ENCODE data around the gene PIK3CD.
"Not testable (repeated sequence)": the region's sequence is repeated elsewhere in the genome, so short reads cannot be mapped to it uniquely, and the experiment has no call there.

Gene PIK3CD

DNA sequence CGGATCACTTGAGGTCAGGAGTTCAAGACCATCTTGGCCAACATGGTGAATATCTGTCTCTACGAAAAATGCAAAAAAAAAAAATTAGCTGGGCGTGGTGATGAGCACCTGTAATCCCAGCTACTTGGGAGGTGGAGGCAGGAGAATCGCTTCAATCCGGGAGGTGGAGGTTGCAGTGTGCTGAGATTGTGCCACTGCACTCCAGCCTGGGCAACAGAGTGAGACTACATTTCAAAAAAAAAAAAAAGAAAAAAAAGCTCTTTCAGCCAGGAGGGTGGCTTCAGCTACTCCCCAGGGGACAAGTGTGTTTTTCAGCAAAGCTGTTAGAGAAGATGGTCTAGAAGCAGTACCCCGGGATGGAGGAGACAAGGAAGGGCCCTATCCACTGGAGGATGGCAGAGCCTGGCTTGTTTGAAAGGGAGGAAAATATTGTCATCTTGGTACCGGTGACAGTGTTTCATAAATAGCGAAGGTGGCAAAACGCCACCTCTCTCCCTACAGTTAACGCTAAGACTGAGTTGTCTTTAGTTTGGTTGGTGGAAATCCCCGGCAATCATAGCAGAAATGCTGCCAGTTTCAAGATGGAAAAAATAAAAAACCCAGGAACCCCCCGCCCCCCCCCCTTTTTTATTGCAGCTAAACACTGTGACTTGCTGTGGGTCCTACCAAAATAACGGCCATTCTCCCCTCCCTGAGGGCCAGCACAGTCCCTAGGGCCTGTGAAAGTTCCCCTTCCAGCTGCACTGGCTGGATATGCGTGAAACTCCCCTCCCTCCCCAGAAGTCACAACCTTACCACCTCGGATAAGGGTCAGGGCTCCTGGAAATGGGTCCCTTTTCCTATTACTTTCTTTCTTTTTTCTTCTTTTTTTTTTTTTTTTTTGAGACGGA, 3.5 kb downstream of the PIK3CD start:
- peak; percentile 40 for DNase-seq

DNA sequence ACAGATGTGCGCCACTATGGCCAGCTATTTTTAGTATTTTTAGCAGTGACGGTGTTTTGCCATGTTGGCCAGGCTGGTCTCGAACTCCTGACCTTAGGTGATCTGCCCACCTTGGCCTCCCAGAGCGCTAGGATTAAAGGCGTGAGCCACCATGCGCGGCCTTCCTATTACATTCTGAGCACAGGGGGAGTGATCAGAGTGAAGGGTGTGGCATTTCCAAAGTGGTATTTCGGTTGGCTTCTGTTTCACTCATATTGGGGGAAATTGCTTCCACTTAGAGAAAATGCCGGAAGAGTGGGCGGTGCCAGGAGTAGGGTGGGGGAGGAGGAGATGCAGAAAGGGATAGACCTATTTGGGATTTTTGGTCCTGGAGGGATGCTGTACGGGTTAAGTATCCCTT, 4.3 kb downstream of the PIK3CD start:
- DNase-seq = no peak

DNA sequence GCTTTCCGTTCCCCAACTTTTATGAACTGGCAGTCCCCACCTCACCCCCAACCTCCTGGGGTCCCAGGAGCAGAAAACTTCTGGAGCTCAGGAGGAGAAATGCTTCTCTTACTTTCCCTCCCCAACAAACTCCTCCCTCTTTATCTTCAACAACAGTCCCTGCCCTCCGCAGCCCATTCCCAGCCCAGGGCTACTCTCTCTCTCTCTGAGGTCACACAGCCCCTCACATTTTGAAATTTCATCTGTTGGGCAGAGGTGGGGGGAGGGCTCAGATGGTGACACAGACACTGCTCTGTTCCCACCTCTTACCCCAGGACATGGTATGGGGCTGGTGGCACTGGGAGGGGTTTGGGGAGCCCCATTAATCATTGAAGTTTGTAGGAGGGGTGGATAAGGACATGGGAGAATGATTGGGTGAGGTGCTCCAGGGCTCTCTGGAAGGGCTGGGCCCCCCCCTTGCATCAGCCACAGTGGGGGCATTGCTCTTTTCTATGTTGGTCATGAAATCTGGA, 6.0 kb downstream of the PIK3CD start:
- DNase-seq = no peak

DNA sequence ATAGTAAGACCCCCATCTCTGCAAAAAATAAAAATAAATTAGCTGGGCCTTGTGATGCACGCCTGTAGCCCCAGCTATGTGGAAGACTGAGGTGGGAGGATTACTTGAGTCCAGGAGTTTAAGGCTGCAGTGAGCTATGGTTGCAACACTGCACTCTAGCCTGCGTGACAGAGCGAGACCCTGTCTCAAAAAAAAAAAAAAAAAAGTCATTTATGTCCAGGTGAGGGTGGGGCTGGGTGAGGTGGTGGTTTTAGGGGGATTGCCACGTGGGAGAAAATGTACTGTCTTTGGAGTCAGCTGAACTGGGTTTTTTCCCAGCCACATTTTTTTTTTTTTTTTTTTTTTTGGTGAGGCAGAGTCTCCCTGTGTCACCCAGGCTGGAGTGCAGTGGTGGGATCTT, 6.7 kb downstream of the PIK3CD start:
- DNase-seq = no peak

DNA sequence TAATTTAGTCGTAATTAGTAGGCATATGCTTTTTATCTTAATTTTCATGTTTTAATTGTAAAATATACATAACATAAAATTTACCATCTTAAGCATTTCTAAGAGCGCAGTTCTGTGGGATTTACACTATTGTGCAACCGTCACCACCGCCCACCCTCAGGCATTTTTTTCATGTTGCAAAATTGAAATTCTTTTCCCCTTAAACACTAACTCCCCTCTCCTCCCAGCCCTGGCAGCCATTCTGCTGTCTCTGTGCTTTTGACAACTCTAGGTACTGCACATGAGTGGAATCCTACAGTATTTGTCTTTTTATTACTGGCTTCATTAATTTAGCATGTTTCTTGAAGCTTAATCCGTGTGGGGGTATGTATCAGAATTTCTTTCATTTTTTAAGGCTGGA, 7.8 kb downstream of the PIK3CD start:
- DNase-seq = no peak

DNA sequence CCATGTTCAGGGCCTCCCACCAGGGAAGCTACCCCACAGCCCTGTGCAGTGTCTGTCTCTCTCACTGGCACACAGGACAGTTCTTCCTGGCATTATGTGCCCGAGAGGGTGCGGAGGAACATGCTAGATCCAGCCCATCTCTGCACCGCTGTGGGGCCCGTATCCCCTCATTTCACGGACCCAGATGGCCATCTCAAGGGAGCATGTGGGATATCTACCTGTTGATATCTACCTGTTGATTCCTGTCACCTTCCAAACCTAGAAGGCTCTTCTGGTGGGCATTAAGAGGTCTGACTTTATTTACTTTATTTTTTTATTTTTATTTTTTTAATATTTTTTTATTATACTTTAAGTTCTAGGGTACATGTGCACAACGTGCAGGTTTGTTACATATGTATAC, 11.7 kb downstream of the PIK3CD start:
- DNase-seq = no peak

DNA sequence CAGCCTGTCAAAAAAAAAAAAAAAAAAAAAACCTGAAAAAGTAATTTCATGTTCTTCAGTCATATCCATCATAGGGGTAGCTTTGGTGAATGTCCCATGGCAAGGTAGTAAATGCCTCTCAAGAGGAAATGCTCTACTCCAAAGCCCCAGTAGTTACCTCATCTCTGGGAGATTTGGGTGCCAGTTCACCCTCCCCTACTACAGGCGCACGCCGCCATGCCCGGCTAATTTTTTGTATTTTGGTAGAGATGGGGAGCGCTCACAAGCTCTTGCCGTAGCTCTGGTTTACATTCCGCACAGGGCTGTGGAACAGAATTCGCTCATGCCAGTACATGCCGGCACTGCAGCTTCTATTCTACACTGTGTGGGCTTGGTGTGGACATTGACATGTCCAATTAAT, 13.7 kb downstream of the PIK3CD start:
- no peak for DNase-seq

DNA sequence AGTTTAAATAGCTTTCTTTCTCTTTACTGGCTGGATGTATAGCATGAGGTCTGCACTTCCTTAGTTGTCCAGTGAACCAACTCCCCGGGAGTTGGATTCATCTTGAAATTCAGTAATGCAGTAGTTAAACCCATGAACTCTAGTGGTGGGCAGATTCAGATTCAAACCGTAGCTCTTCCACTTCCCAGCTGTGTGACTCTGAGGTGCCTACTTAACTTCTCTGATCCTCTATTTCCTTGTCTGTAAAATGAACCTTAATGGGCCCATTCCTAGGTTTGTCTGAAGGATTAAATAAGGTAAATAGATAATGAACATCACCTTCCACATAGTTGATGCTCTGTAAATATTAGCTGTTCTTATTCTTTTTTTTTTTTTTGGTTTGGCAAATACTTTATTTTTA, 16.5 kb downstream of the PIK3CD start:
- DNase-seq = no peak

DNA sequence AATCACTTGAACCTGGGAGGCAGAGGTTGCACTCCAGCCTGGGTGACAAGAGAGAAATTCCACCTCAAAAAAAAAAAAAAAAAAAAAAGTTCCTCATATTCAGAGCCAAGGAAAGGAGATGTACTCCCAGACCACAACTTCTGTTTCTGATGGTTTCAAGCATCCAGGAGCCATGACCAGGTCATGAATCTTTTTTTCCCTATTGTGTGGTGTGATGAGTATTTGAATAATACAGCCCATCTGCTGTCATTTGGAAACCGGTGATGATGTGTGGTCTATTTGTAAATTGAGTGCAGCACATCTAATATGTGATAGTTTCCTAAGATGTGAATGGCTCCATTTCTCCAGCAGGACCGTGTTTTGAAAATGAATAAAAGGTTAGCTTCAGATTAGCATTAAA, 18.6 kb downstream of the PIK3CD start:
- no peak for DNase-seq

DNA sequence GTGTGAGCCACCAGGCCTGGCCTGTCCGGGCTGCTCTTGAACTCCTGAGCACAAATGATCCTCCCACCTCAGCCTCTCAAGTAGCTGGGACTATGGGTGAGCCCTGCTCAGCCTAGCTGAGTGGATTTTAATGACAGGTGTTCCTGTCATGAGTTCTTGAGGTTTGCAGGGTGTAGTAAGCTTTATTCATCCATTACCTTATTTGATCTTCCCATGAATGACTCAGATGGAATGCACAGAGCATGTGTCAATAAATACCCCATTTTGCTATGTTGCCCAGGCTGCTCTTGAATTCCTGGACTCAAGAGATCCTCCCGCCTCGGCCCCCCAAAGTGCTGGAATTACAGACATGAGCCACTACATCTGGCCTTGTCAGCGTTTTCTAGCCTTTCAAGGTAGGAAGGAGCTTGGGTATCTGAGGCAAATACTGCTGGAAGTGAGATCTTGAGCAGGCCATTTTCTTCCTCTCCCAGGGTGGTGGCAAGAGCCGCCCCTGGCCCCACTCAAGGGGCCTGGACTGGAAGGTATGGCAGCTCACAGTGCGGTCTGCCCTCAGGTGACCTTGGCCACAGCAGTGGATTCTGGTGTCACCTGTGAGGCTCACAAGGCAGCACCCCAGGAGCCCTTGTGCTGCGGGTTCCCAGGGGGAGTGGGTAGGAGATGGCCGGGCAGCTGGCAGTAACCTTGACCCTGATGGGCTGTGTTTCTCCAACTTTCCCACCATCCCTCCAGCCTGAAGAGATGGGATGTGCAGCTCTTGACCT, 20.0 kb downstream of the PIK3CD start:
- no peak for DNase-seq

DNA sequence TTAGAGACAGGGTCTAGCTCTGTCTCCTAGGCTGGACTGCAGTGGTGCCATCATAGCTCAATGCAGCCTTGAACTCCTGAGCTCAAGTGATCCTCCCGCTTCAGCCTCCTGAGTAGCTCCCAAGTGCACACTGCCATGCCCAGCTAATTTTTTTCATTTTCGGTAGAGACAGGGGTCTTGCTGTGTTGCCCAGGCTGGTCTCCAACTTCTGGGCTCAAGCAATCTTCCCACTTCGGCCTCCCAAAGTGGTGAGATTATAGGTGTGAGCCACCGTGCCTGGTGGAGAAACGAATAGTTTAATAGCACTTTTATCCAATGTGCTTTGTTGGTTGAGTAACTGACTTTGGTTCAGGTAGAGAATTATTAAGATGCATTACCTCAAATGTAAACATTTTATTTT, 20.9 kb downstream of the PIK3CD start:
- no peak for DNase-seq

DNA sequence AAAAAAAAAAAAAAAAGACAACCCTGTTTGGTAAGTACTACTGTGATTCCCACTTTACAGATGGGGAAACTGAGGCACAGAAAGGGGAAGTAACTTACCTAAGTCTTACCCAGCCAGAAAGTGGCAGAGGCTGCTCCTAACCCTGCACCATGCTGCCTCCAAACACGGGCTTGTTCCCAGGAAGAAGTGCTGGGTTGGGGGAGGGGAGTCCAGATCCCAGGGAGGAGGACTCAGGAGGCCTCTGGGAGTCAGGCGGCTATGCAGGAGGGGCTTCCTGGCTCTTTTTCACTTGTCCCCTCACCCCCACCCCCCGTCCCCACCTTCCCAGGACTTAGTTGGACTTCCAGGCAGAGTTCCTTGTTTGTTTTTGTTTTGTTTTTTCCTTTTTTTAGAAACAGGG, 23.9 kb downstream of the PIK3CD start:
- DNase-seq = no peak

DNA sequence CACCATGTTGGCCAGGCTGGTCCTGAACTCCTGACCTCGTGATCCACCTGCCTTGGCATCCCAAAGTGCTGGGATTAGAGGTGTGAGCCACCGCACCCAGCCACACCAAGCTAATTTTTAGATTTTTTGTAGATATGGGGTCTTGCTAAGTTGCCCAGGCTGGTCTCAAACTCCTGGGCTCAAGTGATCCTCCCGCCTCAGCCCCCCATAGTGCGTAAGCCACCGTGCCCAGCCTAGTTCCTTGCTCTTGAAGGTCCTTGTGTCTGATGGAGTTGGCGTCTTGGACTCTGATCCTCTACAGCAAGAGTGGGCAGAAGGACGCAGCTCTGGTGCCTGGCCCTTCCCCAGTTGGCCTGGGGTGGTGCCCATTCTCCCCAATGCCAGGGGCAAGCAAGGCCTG, 24.6 kb downstream of the PIK3CD start:
- DNase-seq = not testable (repeated sequence)

DNA sequence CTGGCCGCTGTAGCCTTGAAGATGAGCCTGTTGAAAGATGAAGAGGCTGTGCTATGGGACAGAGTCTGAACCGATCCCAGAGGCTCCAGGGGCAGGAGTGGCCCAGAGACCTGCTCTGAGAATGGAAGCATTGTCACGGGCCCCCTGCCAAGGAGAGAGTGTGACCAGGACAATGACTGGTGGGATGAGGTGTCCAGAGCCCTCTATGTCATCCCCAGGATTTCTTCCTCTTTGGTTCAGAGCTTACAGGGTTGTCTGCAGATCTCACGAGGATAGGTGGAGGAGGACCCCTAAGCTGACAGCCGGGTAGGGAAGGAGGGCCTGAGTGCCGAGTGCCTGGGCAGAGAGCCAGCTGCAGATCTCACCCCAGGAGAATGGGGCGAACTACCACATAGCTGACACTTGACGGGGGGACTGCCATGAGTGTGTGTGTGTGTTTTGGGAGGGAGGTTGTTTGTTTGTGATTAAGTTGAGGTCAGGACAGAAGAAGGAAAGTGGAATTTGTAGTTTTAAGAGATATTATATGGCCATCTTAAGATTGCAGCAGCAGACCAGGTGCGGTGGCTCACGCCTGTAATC, 25.4 kb downstream of the PIK3CD start:
- DNase-seq = no peak

DNA sequence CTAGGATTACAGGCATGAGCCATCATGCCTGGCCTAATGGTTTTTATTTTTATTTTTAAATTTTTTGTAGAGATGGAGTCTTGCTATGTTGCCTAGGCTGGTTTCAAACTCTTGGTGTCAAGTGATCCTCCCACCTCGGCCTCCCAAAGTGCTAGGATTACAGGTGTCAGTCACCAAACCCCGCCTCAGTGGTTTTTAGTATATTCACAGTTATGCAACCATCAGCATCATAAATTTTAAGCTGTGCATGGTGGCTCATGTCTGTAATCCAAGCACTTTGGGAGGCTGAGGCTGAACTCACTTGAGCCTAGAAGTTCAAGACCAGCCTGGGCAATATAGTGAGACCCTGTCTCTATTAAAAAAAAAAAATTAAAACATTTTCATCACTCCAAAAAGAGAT, 28.6 kb downstream of the PIK3CD start:
- no peak for DNase-seq

DNA sequence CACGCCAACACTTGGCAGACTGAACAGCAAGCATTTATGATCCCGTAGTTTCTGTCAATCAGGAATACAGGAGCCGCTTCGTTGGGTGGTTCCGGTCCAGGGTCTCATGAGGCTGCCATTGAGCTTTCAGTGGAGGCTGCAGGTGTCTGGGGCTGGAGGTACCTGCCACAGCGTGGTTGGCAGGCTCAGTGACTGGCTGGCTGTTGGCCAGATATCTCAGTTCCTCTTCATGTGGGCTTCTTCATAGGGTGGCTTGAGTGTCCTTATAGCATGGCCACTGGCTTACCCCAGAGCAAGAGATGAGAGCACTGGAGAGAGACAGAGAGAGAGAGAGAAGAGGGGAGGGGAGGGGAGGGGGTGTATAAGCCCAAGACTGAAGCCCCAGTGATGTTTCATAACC, 29.3 kb downstream of the PIK3CD start:
- no peak for DNase-seq

DNA sequence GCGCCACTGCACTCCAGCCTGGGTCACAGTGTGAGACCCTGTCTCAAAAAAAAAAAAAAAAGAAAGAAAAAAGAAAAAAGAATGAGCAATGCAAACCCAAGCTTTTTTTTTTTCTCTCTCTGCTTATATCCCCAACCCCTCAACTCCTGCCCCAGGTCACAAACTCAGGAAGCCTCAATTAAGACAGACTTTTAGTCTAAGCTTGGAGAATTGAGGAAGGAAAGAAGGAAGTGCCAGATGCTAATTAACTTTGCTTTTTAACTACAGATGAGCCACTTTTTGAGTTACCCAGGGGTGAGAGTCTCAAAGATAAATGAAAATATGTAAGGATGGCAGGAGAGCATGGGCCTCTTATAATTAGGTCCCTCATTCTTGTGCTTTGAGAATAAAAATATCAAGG, 33.3 kb downstream of the PIK3CD start:
- DNase-seq = no peak

DNA sequence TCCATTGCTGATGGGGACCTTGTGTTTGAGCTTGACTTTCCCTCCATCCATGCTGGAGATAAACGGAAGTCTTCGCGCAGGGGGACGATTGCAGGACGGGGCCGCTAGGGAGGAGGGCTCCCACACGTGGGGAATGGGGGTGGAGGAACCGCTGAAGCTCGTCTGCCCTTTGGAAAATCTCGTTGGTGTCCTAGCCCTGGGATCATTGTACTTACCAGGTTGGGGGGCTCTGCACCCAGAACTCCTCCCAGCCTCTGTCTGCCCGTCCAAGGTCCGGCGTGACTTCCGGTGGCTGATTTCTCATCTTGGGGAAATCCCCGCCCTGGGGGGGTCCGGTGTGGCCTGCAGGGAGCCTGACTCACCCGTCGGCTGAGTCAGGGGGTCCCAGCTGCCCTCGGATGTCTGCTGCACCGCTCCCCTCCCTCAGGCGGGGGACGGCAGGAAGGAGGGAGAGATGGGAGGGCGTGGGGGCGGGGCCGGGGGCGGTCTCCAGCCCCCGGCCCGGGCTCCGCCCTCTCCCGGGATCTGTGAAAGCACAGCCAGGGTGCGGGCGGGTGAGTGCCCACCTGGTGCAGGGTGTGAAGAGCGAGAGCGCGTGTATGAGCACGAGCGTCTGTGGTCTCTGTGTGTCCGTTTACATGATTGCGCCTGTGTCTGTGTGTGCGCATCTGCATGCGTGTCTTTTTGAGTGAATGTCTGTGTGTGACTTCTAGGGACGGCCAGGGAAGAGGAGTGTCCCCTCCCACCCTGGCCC, 35.8 kb downstream of the PIK3CD start:
- peak; percentile 61 for DNase-seq

DNA sequence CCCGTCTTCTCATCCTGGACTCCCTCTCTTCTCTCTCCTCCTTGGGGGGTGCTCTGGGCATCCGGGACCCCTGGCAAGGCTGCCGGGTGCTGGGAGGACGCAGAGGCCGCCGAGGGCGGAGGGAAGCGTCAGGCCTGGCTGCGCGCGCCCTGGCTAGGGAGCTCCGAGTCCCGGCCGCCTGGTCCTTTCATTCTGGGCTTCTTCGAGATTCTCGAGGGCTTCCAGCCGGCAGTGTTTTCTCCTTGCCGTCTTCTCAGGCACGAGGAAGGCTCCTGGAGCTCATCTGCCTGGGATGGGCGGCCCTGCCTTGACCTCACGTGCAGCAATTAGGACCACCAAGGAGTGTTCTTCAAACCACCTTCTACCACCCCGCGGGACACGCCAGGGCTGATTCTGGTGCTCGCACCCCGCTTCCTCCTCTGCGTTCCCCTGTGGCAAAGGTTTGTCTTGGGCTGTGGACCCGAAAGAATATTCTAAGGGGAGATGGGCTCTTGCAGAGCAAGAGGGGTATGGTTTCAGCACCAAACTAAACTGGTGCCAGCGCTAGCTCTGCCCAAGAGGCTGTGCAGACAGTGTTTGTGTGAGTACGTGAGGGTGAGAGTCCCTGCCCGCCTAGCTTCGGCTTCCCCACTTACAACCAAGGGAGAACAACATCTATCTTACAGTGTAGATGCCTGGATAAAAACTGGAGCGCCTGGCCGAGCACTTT, 36.5 kb downstream of the PIK3CD start:
- DNase-seq = no peak

DNA sequence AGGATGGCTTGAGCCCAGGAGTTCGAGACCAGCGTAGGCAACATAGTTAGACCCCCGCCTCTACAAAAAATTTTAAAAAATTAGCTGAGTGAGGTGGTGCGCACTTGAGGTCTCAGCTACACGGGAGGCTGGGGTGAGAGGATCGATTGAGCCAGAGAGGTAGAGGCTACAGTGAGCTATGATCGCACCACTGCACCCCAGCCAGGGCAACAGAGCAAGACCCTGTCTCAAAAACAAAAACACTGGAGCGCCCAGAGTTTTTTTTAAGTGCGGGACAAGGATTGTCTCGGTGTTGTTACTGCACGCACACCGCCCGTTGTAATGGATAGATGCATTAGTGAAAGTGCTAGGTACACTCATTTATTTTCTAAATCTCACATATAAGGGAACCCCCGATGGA, 37.1 kb downstream of the PIK3CD start:
- DNase-seq = no peak

DNA sequence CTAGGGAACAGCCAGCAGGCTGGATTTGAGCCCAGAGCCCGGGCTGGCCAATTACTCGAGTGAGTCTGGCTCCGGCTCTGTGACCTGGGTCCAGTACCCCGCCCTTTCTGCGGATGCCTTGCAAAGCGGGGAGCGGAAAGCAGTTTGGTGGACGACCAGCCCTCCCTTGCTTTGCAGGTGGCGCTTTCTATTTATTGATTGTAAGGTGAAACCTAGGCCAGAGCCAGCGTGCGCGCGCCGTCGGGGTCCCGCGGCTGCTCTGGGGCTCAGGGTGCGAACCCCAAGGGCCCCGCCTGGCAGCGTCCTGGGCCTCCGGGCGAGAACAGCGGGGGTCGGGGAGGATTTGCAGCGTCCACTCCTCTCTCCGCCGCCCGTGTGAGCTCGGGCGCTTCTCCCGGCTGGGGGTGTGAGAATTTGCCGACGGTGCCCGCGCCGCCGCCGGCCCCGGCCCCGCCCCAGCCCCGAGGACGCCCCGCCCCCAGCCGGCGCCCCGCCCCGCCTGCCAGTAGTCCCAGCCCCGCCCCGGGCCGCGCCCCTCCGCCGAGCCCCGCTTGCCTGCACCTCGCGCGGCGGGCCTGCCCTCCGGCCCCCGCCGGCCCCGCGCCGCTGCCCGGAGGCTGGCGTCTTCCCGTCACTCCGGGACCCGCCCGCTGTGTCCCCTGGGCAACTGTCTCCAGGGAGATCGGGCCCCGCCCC, 37.6 kb downstream of the PIK3CD start:
- peak; percentile 85 for DNase-seq

DNA sequence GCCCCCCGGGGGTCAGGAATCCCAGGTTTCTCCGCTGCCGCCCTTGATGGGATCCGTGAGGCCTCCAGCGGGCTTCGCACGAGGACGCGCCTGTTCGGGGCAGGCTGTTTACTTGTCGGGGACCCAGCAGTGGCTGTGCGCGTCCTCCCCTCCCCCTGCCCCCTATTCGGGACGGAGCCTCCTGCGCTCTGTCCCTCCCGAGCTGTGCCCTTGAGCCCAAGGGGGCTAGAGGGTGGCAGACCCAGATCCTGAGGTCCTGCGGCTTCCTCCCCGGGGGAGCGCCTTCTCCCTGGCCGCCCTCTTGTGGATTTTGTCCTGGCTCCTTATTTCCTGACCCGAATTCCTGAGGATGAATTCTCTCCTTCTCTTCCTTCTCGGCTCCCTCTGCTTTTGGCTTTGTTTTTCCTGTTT, 38.4 kb downstream of the PIK3CD start:
- peak; percentile 37 for DNase-seq
